DND-41 (cell line): ENCODE measurements around the gene ITPR1.
A peak's percentile ranks its signal among the peaks of the same experiment; 100 is the strongest.

ENCODE experiments used
- CTCF ChIP-seq: IDR thresholded peaks from 2 replicates; pipeline ENCODE4 v1.5.1; 2012; ENCODE audit warnings: borderline replicate concordance, low read length, moderate library complexity, mild to moderate bottlenecking; ENCODE audit not compliant: poor library complexity, severe bottlenecking; ENCODE audit errors: extremely low read depth
- EZH2 ChIP-seq: IDR thresholded peaks from 3 replicates; pipeline ENCODE4 v1.6.1; 2012; ENCODE audit warnings: borderline replicate concordance, low read depth, mild to moderate bottlenecking, moderate library complexity, low read length, inconsistent platforms; ENCODE audit not compliant: severe bottlenecking

- TF ChIP-seq CTCF (peak; percentile 47), EZH2 (no peak)
These were observed 91.5 kb downstream of the ITPR1 start for GRCh38 chr3:4584456-4585249.
